HG02852 (cell line): ENCODE data around the gene ANKRD10.
A peak's percentile ranks its signal among the peaks of the same experiment; 100 is the strongest.

Experiments used
- ATAC-seq: cut with Tn5 transposase; IDR thresholded peaks from one replicate; pipeline ENCODE4 v1.9.1; 2021; ENCODE audit warnings: mild to moderate bottlenecking, moderate library complexity; ENCODE audit not compliant: unreplicated experiment

The ANKRD10 gene

GRCh38 chr13:110916301-110917142, 1.7 kb upstream of the ANKRD10 start:
- no peak for ATAC-seq

- ATAC-seq: no peak
These were observed 971 bp upstream of the ANKRD10 start for GRCh38 chr13:110915874-110916206.

- peak; percentile 35 for ATAC-seq
These were observed 375 bp downstream of the ANKRD10 start for GRCh38 chr13:110914331-110915056.

- no peak for ATAC-seq
These were observed 863 bp downstream of the ANKRD10 start for GRCh38 chr13:110914081-110914330.

- no peak for ATAC-seq
These were observed 1.4 kb downstream of the ANKRD10 start for GRCh38 chr13:110913322-110914080.

- ATAC-seq: no peak
These were observed 2.2 kb downstream of the ANKRD10 start for GRCh38 chr13:110912651-110913051.

- no peak for ATAC-seq
These were observed 3.0 kb downstream of the ANKRD10 start for GRCh38 chr13:110911880-110912279.

- ATAC-seq: no peak
These were observed 4.6 kb downstream of the ANKRD10 start for GRCh38 chr13:110910013-110910890.

GRCh38 chr13:110907951-110908898, 6.6 kb downstream of the ANKRD10 start:
- ATAC-seq: no peak

GRCh38 chr13:110907301-110907700, 7.6 kb downstream of the ANKRD10 start:
- ATAC-seq: no peak

- ATAC-seq: no peak
These were observed 10.1 kb downstream of the ANKRD10 start for GRCh38 chr13:110904748-110905147.

- no peak for ATAC-seq
These were observed 12.5 kb downstream of the ANKRD10 start for GRCh38 chr13:110902370-110902769.

GRCh38 chr13:110897521-110897920, 17.3 kb downstream of the ANKRD10 start:
- no peak for ATAC-seq

GRCh38 chr13:110897014-110897413, 17.9 kb downstream of the ANKRD10 start:
- ATAC-seq: no peak

GRCh38 chr13:110894086-110894485, 20.8 kb downstream of the ANKRD10 start:
- ATAC-seq: no peak

- ATAC-seq: no peak
These were observed 21.3 kb downstream of the ANKRD10 start for GRCh38 chr13:110893571-110893970.

- no peak for ATAC-seq
These were observed 24.3 kb downstream of the ANKRD10 start for GRCh38 chr13:110890279-110891165.

- ATAC-seq: no peak
These were observed 26.5 kb downstream of the ANKRD10 start for GRCh38 chr13:110888390-110888789.
